ENCODE results near the gene TST.

Gene TST

DNA sequence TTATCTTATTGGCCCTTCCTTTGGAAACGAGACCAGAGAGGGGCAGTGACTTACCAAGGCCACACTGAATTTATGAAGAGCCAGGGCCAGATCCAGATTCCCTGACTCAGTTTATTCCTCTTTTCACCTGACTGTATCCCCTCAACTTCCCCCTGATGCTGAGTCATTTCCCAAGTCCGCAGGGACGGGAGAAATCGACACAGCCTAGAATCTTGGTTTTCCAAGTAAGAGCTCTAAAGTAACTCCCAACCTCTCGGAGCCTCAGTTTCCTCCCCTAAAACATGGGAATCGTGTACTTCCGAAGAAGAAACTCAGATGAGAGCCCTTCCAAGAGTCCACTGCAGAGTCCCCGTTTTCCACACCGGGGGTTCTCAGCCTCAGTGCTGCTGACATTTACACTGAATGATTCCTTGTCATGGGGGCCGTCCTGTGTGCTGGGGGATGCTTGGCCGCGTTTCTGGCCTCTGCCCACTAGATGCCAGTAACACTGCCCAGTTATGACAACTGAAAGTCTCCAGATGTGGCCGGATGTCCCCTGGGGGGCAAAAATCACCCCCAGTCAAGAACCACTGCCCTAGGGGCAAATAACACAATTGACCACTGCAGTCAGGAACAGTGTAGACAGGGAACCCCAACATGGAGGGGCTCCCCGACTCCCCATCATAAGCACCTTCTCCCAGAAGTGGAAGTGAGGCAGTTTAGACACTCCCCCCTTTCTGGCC lies 11.5 kb upstream of the TST start:
- DNase-seq, result no peak

DNA sequence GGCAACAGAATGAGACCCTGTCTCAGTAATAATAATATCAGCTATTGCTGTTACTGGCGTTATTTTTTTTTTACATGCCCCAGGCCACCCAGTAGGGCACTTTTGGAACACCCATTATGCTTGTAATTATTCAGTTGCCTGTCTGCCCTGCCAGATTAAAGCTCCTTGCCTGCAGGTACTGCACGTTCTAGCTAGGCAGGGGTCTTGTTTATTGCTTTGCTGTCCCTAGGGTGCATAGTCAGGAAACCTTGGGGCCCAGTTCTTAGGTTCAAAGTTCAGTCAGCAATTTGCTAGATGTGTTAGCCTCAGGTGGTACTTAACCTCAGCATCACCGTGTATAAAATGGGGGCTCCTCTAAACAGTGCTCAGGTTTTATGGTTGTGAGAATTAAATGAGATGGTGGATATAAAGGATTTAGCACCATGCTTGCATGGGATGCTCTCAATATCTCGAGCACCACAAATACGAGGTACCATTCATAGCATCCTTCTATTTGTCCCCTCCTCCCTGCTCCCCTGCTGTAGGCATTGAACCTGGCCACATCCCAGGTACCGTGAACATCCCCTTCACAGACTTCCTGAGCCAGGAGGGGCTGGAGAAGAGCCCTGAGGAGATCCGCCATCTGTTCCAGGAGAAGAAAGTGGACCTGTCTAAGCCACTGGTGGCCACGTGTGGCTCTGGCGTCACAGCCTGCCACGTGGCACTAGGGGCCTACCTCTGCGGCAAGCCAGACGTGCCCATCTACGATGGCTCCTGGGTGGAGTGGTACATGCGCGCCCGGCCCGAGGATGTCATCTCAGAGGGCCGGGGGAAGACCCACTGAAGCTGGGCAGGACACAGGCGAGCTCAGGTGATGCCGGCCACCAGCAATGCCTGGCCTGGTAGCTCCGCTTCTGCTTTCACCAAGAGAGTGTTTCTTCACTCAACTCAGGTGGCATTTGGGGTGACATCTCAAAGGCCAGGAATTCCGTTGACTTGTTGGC lies 9.7 kb upstream of the TST start:
- DNase-seq, result no peak

DNA sequence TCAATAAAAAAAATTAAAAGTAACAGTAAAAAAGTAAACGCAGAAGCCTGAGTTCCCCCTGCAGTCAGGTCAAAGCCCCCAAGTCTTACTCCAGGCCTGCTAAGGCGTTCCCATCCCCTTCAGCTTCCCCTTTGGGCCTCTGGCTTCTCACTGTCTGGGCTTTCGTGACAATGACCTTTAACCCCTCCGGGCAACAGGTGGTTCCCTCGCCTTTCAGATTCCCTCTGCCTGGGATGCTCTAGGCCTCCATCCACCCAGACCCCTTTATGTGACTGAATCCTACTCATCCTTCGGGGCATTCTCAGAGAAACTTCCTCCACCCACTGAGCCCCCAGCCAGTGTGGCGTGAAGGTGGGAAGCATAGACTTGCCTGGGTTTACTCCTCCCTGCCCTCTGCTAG lies 8.3 kb upstream of the TST start:
- no peak for DNase-seq

DNA sequence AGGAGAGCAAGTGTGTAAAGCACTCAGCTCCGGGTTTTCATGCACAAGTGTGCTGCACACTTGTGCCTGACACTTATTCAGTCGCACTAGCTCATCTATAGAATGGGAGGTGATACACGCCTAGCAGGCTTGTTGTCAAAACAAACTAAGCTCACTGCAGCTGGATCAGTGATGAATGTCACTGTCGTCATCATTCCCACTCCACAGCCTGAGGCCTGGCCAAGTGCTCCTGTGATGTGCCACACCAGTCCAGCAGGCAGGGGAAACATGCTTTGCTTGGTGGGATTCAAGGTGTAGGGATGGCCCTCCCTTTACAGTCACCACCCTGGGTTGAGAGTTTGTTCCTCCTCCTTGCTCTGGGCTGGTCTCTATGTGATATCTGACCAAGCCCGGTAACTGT lies 7.1 kb upstream of the TST start:
- no peak for DNase-seq

DNA sequence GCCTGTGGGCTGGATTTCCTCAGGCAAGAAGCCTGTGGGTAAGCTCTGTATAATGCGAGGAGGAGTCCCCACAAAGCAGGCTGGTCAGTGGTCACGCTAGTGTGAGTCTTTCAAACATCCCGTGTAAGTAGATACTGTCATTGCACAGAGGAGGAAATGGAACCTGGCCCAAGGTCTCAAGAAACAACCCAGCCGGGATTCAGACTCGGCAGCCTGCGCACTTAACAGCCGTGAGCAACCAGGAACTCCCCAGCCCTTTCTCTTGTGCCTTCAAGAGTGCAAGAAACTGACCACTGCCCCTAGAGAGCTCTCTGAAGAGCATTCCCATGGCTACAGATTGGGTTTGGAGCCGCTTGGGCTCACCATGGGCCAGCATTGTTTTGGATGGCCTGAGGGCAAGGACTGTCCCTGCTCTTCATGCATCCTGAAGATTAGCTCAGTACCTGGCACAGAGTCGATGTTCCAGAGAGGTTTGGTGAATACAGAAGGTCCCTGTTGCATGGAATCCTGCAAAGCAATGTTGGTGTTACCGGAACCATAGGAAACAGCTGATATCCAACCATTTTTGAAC lies 6.3 kb upstream of the TST start:
- DNase-seq, result no peak

DNA sequence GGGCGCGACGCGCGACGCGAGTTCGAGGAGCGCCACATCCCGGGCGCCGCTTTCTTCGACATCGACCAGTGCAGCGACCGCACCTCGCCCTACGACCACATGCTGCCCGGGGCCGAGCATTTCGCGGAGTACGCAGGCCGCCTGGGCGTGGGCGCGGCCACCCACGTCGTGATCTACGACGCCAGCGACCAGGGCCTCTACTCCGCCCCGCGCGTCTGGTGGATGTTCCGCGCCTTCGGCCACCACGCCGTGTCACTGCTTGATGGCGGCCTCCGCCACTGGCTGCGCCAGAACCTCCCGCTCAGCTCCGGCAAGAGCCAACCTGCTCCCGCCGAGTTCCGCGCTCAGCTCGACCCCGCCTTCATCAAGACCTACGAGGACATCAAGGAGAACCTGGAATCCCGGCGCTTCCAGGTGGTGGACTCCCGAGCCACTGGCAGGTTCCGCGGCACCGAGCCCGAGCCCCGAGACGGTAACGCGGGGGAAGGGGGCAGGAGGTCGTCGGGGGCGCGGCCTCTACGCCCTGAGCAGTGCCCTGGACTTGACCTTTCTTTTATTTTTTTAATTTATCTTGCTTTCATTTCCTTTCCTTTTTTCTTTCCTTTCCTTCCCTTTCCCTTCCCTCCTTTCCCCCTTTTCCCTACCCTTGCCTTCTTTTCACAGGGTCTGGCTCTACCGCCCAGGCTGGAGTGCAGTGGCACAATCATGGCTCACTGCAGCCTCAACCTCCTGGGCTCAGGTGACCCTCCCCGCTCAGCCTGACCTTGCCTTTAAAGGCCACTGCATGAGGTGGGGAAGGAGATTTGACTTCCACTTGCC lies 5.3 kb upstream of the TST start:
- DNase-seq, result no peak

DNA sequence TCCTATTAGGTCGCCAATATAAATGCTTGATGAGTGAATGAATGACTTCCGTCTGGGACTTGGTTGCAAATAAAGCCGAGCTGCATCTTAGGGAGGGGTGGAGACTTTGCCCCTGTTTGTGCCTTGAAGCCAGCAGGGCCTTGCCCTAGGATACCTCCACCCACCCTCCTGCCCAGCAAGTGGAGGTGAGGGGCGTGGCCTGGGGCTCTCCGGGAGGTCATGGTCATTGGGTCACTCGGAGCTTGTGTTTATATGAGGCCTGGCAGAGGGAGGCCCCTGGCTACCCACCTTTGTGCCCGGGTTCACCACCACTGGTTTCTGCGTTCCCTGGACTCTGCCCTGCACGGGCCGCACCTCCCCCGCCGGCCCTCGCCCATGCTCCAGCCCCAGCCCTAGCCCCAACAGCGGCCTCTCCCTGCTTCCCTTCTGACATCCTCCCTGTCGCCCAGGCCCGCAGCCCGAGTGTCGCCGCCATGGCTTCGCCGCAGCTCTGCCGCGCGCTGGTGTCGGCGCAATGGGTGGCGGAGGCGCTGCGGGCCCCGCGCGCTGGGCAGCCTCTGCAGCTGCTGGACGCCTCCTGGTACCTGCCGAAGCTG lies 4.6 kb upstream of the TST start:
- DNase-seq, result no peak

DNA sequence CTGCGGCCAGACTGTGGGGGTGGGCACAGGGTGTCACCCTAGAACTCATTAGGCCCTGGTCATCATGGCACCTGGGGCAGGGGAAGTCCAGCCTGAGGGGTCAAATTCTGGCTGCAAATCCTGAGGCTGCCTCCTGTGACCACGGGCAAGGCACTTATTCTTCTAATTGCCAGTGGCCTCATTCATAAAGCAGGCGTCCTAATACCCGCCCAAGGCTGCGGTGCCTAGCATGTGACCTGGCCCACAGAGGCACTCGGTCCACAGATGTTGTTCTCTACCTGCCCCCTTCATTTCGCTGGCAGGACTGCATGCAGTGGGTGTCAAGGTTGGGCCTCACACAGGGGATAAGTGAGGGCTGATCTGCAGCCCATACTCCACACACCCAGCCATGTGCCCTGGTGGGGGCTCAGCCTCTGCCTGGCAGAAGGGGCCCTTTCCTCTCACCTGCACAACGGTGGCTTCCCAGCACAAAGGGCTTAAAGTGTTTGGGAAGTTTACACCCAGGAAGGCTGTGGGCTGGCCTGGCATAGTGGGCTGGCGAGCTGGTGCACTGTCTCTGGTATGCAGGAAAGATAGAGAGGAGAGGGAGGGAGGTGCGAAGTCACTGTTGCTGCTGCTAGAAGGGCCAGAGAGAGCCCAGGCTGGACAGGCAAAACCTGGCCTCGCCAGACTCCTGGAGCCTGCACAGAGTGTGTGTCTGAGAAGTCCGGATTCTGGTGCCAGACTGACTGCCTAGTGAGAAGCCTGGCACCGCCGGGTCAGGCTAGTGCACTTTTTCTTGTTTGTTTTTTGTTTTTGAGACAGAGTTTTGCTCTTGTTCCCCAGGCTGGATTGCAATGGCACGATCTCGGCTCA lies 3.5 kb upstream of the TST start:
- DNase-seq, result no peak

DNA sequence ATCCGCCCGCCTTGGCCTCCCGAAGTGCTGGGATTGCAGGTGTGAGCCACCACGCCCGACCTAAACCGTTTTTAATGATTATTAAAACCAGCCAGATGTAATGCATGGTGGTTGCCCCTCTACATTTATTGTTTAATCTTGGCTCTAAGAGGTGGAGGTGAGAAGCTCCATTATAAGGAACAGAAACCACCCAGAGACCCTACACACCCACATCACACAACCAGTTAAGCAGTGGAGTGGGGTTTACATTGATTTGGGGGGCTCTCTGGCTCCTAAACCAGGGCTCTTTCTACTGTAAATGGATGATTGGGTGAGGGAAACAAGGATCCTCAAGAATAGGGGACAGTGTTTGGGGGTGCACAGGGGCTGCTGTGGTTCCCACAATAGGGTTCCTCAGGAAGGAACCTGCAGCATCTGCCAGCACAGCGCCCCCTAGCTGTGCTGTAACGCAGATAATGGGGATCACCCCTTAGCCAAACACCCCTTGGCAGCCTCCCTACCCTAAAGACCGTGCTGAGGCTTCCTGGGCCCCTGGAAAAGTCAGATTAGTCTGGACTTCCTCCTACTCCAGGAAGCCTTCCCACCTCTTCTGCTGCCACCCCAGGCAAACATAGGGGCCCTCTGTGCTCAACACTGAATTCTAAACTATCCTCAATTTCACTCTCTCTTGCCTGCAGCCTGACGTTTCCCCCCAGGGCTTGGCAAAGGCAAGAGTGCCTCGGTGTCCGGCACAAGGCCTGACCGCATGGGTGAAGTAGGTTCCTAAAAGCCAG lies 2.6 kb upstream of the TST start:
- DNase-seq, result no peak

DNA sequence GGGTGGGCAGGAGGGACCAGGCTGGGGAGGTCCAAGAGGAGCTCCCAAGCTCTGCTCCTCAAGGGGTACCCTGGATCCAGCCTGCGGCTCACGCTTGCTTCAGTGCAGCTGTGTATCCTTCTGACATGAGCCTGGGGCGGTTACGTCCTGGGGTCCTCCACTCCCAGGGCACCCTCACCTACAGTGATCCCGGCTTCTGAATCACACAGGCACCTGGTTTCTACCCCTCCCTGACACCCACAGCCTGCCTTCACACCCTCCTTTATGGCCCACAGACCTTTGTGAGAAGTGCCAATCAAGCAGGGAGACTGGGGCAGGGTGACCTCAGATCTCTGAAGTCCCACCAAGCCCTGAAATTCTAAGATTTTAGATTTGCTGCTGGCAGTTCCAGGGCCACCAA lies 1.8 kb upstream of the TST start:
- no peak for DNase-seq

DNA sequence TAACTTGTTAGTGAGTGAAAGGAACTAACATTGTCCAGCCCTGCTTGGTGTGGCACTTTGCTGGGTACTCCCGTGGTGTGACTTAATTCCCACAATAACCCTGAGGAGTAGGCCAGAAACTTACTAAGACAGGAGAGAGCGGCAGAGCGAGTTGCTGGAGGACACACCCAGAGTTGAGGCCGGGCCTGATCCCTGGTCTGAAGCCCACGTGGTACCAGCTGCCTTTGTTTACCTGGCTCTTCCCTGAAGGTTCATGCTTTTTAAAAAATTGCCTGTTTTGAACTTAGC lies 889 bp upstream of the TST start:
- DNase-seq, result no peak

DNA sequence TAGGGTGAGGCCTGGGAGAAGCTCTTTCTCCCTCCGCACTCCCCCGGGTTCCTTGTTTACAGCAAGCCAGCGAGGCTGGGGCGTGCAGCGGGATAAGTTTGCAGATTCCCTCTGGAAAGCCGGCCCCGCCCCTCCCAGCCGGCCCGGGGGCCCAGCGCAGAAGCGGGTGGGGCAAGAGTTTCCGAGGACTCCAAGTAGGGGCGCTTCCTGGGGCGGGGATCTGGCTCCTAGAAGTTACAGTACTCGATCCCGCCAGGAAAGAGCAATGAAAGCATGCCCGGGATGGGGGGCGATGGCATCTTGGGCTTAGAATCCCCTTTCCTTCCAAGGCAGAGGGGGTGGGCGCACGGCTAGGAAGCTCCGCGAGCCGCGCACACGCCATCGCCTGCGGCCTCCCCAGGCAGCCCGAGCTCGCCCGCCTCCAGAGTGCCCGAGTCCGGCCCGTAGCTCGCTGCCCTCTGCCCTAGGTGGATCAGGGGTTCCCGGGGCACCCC lies 385 bp downstream of the TST start:
- no peak for DNase-seq

DNA sequence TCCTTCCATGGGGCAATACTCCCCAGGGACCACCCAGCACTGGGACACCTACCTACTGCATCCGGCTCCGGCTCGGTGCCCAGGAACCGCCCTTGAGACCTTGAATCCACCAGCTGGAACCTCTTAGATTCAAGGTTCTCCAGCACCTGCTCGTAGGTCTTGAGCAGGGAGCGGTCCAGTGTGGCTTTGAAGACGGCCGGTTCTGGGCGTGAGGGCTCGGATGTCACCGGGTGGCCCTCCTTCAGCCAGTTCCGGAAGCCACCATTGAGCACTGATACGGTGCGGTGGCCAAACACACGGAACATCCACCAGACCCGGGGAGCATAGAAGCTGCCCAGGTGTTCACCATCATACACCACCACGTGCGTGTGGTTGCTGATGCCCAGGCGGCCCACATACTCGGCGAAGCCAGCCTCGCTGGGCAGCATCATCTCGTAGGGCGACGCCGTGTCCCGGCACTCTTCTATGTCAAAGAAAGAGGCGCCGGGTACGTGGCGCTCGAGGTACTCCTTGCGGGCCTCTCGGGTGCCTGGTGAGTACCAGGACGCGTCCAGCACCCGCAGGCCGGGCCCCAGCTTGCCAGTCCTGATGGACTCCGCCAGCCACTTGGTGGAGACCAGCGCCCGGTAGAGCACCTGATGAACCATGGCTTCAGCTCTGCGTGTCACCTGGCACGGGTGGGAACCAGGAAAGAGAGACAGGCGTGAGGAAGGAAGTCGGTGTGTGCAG lies 997 bp downstream of the TST start:
- no peak for DNase-seq

DNA sequence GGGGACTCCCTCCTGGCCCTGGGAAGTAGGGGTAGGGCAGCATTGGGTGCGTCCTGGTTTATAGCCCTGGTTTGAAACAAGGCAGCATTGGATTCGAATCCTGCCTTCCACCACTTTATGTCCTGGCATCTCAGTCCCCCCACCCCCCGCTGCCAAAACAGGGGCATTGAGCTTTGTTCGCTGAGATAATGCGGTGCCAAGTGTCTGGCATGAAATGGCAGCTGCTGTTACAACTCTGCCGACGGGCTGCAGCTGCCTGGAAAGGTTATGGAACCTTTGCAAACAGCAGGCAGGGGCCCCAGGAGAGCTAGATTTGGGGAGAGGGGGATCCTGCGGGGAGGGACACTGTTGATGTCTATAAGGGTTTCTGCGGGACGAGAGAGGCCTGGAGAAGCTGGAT lies 1.9 kb downstream of the TST start:
- no peak for DNase-seq

DNA sequence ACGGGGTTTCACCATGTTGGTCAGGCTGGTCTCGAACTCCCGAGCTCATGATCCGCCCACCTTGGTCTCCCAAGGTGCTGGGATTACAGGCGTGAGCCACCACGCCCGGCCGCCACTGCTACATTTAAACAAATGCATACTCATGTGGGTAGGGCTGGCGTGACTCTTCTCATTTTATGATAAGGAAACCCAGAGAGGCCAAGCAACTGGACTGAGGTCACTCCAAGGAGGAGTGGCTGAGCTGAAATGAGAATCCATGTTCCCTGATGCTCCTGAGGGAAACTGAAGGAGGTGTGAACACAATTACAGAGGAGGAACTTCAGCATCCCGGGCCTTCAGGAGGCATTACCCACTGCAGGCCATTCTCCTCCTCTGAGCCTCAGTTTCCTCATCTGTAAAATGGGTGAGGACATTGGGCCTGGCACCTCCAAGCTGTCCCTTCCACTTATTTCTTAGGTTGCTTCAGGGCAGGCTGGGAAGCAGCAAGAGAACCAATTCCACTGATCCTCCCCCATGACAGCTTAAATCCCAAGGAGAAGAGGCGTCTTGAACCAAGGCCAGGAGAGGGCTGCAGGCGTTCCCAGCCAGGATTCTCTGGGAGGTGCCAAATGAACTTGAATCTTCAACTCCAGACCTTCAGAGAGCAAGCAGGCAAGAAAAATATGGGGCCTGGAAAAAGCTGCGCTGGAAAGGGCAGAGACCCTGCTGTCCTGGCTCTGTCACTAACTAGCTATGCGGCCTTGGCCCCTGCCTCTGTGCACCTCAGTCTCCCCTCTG lies 2.9 kb downstream of the TST start:
- DNase-seq, result no peak

DNA sequence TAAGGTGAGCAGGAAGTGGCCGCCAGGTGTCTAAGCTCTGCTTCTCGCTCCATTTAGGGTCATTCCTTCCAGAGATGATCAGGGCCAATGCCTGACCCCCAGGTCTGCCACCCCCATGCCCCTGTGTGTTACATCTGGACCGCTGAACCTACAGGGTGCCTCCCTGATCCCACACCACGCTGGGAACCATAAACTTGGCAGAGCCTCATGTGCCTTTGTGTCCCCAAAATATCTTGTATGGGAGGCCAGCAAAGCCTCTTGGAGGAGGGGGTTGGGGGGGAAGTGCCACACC lies 3.7 kb downstream of the TST start:
- no peak for DNase-seq

DNA sequence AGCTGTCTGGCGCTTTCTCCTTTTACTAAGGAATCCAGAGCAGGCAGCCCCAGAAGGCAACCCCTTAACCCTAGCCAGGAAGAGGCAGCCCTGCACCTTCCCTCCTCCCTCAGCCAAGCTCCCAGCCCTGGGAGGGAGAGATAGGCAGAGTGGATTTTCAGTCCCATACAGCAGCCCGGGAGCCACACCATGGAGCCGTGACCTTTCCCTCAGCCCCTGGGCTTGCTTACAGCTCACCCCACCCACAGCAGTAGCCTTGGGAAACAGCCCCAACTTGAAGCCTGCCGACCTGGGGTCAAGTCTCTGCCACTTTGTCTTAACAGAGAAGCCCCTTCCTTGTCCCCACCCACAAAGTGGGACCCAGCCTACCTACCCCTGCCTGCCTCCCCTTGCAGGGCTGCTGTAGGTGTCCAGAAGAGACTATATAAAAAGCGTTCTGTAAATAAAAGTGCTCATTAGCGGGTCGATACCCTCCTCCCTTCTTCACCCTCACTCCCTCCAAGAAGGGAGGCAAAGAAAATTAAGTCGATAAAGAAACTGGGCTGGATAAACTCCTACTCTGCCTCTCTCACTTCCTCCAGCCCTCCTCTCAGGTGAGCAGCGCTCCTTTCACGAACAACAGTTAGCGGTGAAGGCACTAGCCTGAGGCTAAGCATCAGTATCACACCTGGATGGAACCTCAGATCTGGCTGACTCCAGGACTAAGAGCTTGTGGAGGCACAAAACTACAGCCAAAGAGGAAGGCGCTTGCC lies 4.2 kb downstream of the TST start:
- DNase-seq, result no peak

DNA sequence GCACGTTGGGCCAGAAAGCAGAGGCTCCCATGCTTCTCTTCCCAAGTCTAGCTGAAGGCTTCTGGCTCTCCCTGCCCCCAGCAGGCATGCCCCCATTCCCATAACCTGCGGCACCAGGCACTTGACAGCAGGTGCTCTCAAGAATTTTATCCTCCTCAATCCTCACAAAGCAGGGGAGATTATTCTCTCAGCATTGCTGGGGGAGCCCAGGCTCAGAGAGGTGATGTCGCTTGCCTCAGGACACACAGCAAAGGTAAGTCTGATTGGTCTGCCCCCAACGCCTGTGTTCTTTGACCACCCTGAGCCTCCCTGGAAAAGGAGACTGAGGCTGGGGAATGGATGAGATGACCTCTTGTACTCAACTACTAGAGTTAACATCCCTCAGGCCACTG lies 4.8 kb downstream of the TST start:
- no peak for DNase-seq

DNA sequence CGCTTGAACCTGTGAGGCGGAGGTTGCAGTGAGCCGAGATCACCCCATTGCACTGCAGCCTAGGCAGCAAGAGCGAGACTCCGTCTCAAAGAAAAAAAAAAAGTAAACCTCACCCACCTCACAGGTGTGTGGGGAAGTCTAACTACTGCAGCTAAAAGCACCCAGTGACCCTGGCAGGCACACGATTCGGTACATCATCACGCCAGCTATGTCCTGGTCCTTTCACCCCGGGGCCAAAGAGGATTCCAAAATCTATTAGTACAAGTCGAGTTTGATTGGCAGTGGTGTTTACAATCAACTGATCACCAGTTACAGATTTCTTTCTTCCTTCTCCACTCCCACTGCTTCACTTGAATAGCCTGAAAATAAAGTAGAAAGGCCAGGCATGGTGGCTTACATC lies 6.3 kb downstream of the TST start:
- DNase-seq, result no peak
